Keratinocyte (primary cell): Measurements from ENCODE around the gene PLGRKT.

Source experiments
- CTCF ChIP-seq, 3 experiments: IDR thresholded peaks in 1 of 3; conservative IDR thresholded peaks in 1 of 3; optimal IDR thresholded peaks in 1 of 3; 2 replicates in 2 of 3; 3 replicates in 1 of 3; pipeline versions ENCODE3 to v1.5.1; 2011; ENCODE audit warnings: low read length in 3 of 3, mild to moderate bottlenecking in 3 of 3, moderate library complexity in 2 of 3, control low read depth in 1 of 3, inconsistent platforms in 1 of 3; ENCODE audit not compliant: insufficient read depth in 2 of 3; ENCODE audit errors: extremely low read depth in 1 of 3
- EZH2 ChIP-seq: IDR thresholded peaks from one replicate; pipeline ENCODE4 v1.6.1; 2012; ENCODE audit warnings: inconsistent platforms, mild to moderate bottlenecking, low read length, moderate library complexity

- TF ChIP-seq EZH2: no peak
- TF ChIP-seq CTCF (optimal IDR thresholded peaks at IDR 0.05 in 1 of 3, IDR thresholded peaks at IDR 0.05 in 1 of 3, conservative IDR thresholded peaks at IDR 0.05 in 1 of 3; ENCODE audit: extremely low read depth in 1 of 3, insufficient read depth in 2 of 3, low read length in 3 of 3): no peak
Measured at GRCh38 chr9:5326893-5327548, 110.7 kb downstream of the PLGRKT start.
